GM19468 (cell line): Measurements from ENCODE around the gene TPRA1.
"Not testable (repeated sequence)": the region's sequence is repeated elsewhere in the genome, so short reads cannot be mapped to it uniquely, and the experiment has no call there.

Experiments used
- ATAC-seq: cut with Tn5 transposase; IDR thresholded peaks from one replicate; pipeline ENCODE4 v1.9.1; 2021; ENCODE audit warnings: mild to moderate bottlenecking, moderate library complexity, moderate number of reproducible peaks; ENCODE audit not compliant: unreplicated experiment; ENCODE audit errors: extremely low read depth

The TPRA1 gene

GRCh38 chr3:127542441-127542952, 48.0 kb downstream of the TPRA1 start:
- ATAC-seq: no peak

DNA sequence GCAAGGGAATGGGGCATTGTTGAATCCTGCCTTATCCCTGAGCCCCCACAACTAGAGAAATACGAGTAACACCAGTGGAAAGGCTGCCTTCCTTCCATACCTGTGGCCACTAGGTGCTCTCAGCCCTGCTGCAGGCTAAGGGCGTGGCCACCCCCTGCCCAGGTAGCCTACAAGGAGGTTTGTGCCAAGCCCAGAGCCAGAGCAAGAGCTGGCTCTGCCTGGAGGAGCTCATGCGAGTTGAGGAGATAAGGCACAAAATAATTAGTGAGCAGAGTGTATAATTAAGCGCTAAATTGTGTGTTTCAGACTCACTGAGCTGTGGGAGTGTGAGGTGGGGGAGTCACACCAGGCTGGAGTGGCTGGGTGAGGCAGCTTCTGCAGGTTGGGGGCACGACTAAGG, 49.2 kb downstream of the TPRA1 start:
- no peak for ATAC-seq

- ATAC-seq: no peak
Measured at GRCh38 chr3:127539366-127540060, 51.0 kb downstream of the TPRA1 start.

GRCh38 chr3:127538569-127538968, 52.0 kb downstream of the TPRA1 start:
- ATAC-seq: no peak

DNA sequence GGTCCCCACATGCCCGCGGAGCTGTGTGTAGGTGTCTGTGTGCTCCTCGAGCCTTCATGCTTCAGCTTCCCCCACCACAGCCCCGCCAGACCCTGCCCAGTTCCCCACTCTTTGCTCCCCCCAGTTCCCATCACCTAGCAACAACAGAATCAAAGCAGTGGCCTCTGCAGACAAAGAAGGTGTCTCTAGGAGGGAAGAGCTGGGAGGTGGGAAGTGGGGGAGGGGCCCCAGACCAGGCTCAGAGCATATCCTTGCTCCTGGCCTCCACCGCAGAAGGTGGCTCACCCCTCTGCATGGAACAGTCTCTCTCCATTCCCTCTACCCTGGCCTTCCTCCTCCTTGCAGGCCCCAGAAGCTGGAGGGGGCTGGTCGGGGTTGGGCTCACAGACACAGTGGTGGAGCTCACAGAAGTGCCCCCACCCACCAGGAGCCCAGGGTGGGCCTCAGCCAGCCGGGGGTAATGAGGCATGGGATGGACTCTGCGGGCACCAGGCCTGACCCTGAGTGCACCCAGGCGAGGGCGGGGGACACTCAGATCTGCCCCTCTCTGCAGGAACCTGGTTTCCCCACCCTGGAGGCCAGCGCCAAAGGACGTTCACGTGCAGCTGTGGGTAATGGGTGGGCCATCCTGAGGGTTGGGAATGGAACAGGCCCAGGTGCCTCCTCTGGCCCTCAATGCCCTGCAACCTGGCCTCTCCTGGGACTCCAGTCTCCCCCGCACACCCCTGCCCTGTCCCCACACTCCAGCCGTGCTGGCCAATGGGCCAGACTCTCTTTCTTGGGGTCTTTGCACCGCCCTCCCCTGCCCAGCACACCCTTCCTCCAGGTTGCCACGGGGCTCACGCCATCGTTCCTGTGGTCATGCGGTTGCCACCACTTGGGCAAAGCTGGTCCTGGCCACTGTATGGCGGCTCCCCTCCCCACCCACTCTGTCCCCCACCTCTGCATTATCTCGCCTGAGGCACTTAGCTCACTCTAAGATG, 53.4 kb downstream of the TPRA1 start:
- ATAC-seq: no peak

DNA sequence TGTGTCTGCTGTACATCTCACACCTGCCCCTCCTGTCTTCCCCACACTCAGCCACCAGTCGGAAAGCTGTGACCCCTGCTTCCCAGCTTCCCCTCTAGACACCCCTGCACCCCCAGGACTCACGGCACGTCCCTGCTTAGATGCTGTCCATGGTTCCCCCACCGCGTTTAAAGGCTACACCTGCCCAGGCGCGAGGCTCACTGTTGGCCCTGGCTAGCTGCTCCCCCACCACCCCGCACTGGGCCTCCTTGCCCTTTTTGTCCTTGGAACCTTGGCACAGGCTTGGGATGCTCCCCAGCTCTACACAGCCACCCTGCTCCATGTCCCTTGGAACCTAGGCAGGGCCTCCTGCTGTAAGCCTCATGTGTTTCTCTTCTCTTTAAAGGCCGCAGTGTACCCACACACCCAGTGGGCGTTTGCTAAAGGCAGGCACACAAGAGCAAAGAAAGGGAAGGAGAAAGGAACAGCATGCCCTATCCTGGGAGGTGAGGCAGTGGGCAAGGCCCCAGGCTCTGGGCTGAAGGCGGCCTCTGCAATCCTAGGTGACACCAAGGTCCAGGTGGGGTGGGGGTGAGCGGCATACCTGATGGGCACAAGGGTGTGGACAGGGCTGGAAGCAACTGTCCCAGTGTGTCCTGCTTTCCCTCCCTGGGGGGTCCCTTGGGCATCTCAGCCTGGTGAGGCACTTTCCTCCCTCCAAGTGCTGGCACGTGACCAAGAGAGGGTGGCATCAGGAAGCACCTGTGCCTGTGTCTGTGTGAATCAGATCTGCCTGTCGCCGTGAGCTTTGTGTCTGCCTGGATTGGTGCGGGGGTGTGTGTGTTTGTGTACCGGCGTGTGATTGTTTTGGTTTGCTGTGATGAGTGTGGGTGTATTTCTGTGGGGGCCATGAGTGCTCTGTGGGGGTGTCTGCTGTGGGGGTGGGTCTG, 54.4 kb downstream of the TPRA1 start:
- ATAC-seq: no peak

- no peak for ATAC-seq
Measured at GRCh38 chr3:127535106-127535785, 55.3 kb downstream of the TPRA1 start.

DNA sequence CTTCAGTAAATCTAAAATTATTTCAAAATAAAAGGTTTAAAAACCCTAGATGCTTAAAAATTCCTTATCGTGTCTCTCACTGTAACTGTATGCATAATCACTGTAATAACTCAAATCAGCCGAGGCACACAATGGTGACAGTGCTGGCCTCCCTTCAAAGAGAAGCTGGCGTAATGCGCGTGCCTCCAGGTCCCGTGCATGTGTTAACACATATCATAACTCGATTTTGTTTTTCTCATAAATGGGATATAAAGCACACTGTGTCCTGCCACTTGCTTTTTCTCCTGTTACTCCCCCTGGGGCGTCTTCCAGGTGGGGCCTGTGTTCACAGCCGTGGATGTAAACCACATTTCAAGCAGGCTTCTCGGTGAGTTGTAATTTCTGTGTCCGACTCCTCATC, 56.0 kb downstream of the TPRA1 start:
- ATAC-seq: no peak

- ATAC-seq: no peak
Measured at GRCh38 chr3:127534161-127534451, 56.4 kb downstream of the TPRA1 start.

DNA sequence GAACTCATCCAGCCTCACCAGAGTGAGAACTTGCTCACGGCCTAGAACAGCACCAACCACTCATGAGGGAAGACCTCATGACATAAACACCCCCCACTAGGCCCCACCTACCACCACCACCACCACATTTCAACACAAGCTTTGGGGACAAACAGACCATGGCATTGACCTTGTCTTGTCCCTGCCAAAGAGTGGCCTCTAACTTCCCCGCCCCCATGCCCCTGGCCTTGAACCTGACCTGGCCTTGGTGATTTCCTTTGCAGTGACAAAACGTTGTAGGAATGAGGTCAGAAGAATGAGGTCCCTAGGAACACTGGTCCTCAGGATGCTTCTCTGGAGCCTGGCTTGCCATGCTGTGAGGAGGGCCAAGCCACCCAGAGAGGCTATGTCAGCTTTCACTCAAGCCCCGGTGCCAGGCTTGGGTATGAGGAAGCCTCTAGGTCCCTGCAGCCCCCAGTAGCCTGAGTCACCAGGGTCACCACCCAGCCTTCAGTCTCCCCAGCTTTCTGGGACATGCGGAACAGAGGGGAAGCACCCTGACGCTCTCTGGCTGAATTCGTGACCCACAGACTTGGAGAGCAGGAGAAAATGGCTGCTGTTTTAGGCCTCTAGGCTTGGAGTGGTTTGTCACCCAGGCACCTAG, 57.9 kb downstream of the TPRA1 start:
- ATAC-seq: no peak

- no peak for ATAC-seq
Measured at GRCh38 chr3:127531821-127532220, 58.7 kb downstream of the TPRA1 start.

DNA sequence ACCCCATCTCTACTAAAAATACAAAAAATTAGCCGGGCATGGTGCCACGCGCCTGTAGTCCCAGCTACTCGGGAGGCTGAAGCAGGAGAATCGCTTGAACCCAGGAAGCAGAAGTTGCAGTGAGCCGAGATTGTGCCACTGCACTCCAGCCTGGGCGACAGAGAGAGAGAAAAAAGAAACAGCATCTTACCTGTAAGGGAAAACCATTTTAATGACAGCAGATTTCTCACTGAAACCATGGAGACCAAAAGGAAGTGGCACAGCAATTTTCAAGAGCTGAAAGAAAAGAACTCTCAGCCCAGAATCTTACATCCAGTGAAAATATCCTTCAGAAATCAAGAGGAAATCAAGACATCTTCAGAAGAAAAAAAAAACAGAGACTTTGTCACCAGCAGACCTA, 59.7 kb downstream of the TPRA1 start:
- not testable (repeated sequence) for ATAC-seq

GRCh38 chr3:127529346-127530188, 61.0 kb downstream of the TPRA1 start:
- no peak for ATAC-seq

DNA sequence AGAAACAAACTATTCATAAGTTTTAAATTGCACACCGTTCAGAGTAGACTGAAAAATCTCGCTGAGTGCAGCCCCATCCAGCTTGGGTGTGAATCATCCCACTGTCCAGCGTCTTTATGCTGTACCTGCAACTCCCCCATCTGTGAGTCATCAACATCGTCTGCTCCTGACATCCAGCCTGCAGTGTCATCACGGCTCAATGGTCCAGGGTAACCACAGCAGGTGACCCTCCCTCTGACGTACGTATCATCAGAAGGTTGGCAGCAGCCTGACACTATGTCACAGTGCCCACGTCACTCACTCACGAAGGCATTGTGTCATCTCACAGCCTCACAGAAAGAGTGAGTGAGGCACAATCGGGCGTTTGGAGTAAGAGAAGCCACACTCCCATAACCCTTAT, 65.2 kb downstream of the TPRA1 start:
- ATAC-seq: no peak

- no peak for ATAC-seq
Measured at GRCh38 chr3:127524296-127524896, 66.1 kb downstream of the TPRA1 start.
